Right lobe of liver (tissue), 6 donors: ENCODE measurements around the gene C7orf33. TPM values are rescaled to one million over a fixed set of nuclear protein-coding genes. Genes with fewer than 3 reads are reported as not detected.

Experiments
- ATAC-seq, 4 donors: fragments of 200-7000 bp; cut with Tn5 transposase; one replicate each; pipeline ENCODE4 v1.9.1; 2020; ENCODE audit warnings: mild to moderate bottlenecking in 4 of 4, moderate library complexity in 4 of 4
- DNase-seq, 3 donors: peaks; one replicate each; pipeline ENCODE4 v3.0.0-alpha.2; 2020
- H3K27ac ChIP-seq, 3 donors: fragments of 200-600 bp; one replicate each; pipeline ENCODE4 v1.8.0; 2022
- H3K27me3 ChIP-seq, 2 donors: fragments of 200-600 bp; one replicate each; pipeline ENCODE4 v1.8.0; 2022
- H3K36me3 ChIP-seq, 4 donors: fragments of 200-600 bp; sonication (generic) in 1 of 4; one replicate each; pipeline versions ENCODE4 v1.5.1 to v1.8.0; 2017 to 2022; ENCODE audit warnings: control low read depth in 1 of 4
- H3K4me1 ChIP-seq, 4 donors: fragments of 200-600 bp; sonication (generic) in 1 of 4; one replicate each; pipeline versions ENCODE4 v1.5.1 to v1.8.0; 2017 to 2022; ENCODE audit warnings: control low read depth in 1 of 4
- H3K4me3 ChIP-seq, 3 donors: fragments of 200-600 bp; one replicate each; pipeline ENCODE4 v1.8.0; 2022
- H3K9me3 ChIP-seq, 4 donors: fragments of 200-600 bp; sonication (generic) in 1 of 4; one replicate each; pipeline versions ENCODE4 v1.5.1 to v1.8.0; 2017 to 2022; ENCODE audit warnings: control low read depth in 1 of 4
- CTCF ChIP-seq, 4 donors: fragments of 200-600 bp in 3 of 4; fragments of 450-650 bp in 1 of 4; IDR thresholded peaks; one replicate each; pipeline versions ENCODE4 v1.5.1 to v1.8.0; 2016 to 2022; ENCODE audit warnings: antibody characterized with exemption in 4 of 4, mild to moderate bottlenecking in 2 of 4
- POLR2A ChIP-seq: fragments of 450-650 bp; IDR thresholded peaks from one replicate; pipeline ENCODE4 v1.6.1; 2017; ENCODE audit warnings: antibody characterized with exemption, mild to moderate bottlenecking
- WGBS: methylation state at CpG from one replicate; pipeline ENCODE4 v1.1.6; 2018; ENCODE audit warnings: low coverage, low lambda C conversion rate; ENCODE audit not compliant: insufficient coverage; ENCODE audit errors: missing lambda C conversion rate; 5-methylcytosine and 5-hydroxymethylcytosine counted together
- intact Hi-C, 2 donors: fragments of 100-400 bp; cut with DNase I; formaldehyde crosslinking; loops; one replicate each; pipeline versions ENCODE4 v1.11.2 to v1.14.1; 2022
- total RNA-seq, 6 experiments: library from RNA; depleted of rRNA in 2 of 6; stranded (reverse); fragments of >200 nt in 2 of 6; fragmentation: NEBNext Ultra II Directional in 3 of 6; extraction: Animal tissue kit (Norgen Biotek cat#: 25700) in 3 of 6; gene quantifications; one replicate each; pipeline versions ENCODE4 v1.1.0 to v1.2.4, GENCODE V29; 2016 to 2023
- donor health status: DM: no; HTN: yes; CAD: no.
- donor health status: DM: no; HTN: no; CAD: no.
- donor health status: DM: no; HTN: no; CAD: no.
- donor health status: DM: no; HTN: yes; CAD: no.
- donor health status: DM: no; HTN: yes; CAD: no.

The C7orf33 gene
- total RNA-seq, 6 experiments from 2014 or later: not detected

GRCh38 chr7:148633761-148634160 lies 43.2 kb downstream of the C7orf33 start:
- H3K27ac ChIP-seq: no peak overlapping the region
- no peaks in the 10 kb centered on the region for H3K27me3 ChIP-seq
- H3K36me3 ChIP-seq: no peaks in the 10 kb centered on the region
- H3K9me3 ChIP-seq: no peaks in the 10 kb centered on the region
- WGBS: 82% methylated on average over 6 of the region's 6 CpGs
- intact Hi-C loops: no loop called here
- DNase-seq (no peak), ATAC-seq (no peak)
- H3K4me3 ChIP-seq: no peak overlapping the region
- H3K4me1 ChIP-seq: no peaks in the 10 kb centered on the region
- TF ChIP-seq CTCF (IDR thresholded peaks at IDR 0.05) (no peak), POLR2A (no peak)

DNA sequence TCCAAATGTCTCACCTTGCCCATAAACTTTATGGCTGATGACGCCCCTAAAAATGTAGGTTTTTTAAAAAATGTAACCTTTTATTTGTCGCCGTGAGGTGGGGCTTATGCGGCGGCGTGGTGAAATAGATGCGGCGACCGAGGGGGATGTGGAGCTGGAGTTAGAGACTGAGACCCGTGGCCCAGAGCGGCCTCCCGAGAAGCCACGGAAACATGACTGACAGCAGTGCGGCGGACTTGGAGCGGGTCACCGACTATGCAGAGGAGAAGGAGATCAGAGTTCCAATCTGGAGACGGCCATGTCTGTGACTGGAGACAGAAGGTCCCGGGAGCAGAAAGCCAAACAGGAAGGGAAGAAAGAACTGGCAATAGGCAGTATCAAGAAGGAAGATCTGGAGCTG lies 46.5 kb downstream of the C7orf33 start:
- intact Hi-C loops: no loop called here

GRCh38 chr7:148645898-148646297 lies 55.3 kb downstream of the C7orf33 start:
- no peak for TF ChIP-seq POLR2A
- no peak for TF ChIP-seq CTCF (IDR thresholded peaks at IDR 0.05)
- H3K36me3 ChIP-seq: no peaks in the 10 kb centered on the region
- no peak overlapping the region for H3K4me3 ChIP-seq
- DNase-seq: no peak
- no peaks in the 10 kb centered on the region for H3K27me3 ChIP-seq
- no peaks in the 10 kb centered on the region for H3K9me3 ChIP-seq
- no peak for ATAC-seq
- intact Hi-C loops: no loop called here
- no peak overlapping the region for H3K27ac ChIP-seq
- 83% methylated on average over 2 of the region's 2 CpGs for whole genome bisulfite sequencing
- H3K4me1 ChIP-seq: no peaks in the 10 kb centered on the region

More for the DNA sequence above, 46.5 kb downstream of the C7orf33 start:
- H3K9me3 ChIP-seq: no peaks in the 10 kb centered on the region
- H3K4me1 ChIP-seq: no peaks in the 10 kb centered on the region
- H3K36me3 ChIP-seq: no peaks in the 10 kb centered on the region
- ATAC-seq (no peak), DNase-seq (no peak)
- H3K4me3 ChIP-seq: no peak overlapping the region
- no peak overlapping the region for H3K27ac ChIP-seq
- TF ChIP-seq POLR2A: no peak
- no peaks in the 10 kb centered on the region for H3K27me3 ChIP-seq
- 96% methylated on average over 19 of the region's 19 CpGs for WGBS

DNA sequence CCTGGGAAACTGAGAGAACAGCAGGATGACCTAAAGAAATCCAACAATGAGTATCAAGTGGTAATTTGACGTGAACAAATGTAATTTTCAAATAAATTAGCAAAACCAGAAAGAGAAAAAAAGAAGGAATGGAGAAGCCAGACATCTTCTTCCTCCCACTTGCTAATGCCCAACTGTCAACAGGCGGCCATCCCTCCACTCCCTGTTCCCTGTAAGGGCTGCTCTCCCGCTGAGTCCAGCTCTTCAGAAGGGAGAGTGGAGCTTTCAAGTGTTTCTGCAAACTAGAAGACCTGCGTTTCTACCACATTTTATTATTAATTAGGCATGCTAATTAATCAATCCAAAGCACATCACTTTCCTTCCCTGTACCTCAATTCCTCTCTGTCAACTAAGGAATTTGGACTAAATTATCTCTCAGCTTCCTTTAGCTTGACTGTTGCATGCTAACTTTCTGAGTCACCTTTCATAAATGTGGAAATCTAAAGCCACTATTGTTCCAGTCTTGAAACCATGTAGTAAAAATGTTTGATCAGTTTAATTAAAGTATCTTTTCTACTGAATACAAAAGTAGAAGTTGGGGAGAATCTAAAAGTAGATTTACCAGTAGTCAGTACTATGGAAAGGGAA lies 59.8 kb downstream of the C7orf33 start:
- WGBS: 60% methylated on average over 3 of the region's 4 CpGs
- DNase-seq: no peak

GRCh38 chr7:148652773-148653172 lies 62.2 kb downstream of the C7orf33 start:
- intact Hi-C loops: no loop called here
- no peak for DNase-seq
- Histone ChIP-seq H3K36me3 (no peaks in the 10 kb centered on the region), H3K27me3 (no peaks in the 10 kb centered on the region), H3K4me3 (no peak overlapping the region), H3K9me3 (no peaks in the 10 kb centered on the region), H3K27ac (no peak overlapping the region), H3K4me1 (no peaks in the 10 kb centered on the region)
- no peak for ATAC-seq
- TF ChIP-seq CTCF (IDR thresholded peaks at IDR 0.05): no peak
- no peak for TF ChIP-seq POLR2A

More for the DNA sequence above, 59.8 kb downstream of the C7orf33 start:
- intact Hi-C loops: no loop called here
- Histone ChIP-seq H3K27ac (no peak overlapping the region), H3K4me3 (no peak overlapping the region), H3K4me1 (no peaks in the 10 kb centered on the region), H3K36me3 (no peaks in the 10 kb centered on the region), H3K9me3 (no peaks in the 10 kb centered on the region), H3K27me3 (no peaks in the 10 kb centered on the region)
- no peak for ATAC-seq
- TF ChIP-seq CTCF (IDR thresholded peaks at IDR 0.05) (no peak), POLR2A (no peak)
